CD4-positive, alpha-beta T cell (primary cell): Measurements from ENCODE around the gene NME3. TPM values are rescaled to one million over a fixed set of nuclear protein-coding genes. Genes with fewer than 3 reads are reported as not detected.

Experiments used
- ATAC-seq: fragments of 200-7000 bp; cut with Tn5 transposase; one replicate; pipeline ENCODE4 v1.10.0; 2022; ENCODE audit warnings: mild to moderate bottlenecking; ENCODE audit not compliant: poor library complexity
- CTCF ChIA-PET: fragments of 350-600 bp; sonication (Branson Sonifier 250); formaldehyde crosslinking; loops from one replicate; lab custom pipeline; 2021; ENCODE audit warnings: antibody characterized with exemption, inconsistent platforms; lab: Charles Lee
- POLR2A ChIA-PET: fragments of 350-600 bp; sonication (Branson Sonifier 250); formaldehyde crosslinking; loops from one replicate; lab custom pipeline; 2021; ENCODE audit warnings: antibody characterized with exemption, inconsistent platforms; lab: Charles Lee
- DNase-seq, 14 experiments: peaks; one replicate each; pipeline ENCODE4 v3.0.0-alpha.2; 2013 to 2020; ENCODE audit warnings: mixed read lengths in 2 of 14
- H3K27ac ChIP-seq, 2 donors: one replicate each; pipeline versions ENCODE4 v1.5.1 to v1.7.0; 2013; ENCODE audit warnings: low read length in 2 of 2, low read depth in 1 of 2, mild to moderate bottlenecking in 1 of 2
- H3K27me3 ChIP-seq, 2 experiments: 1 replicate in 1 of 2; 2 replicates in 1 of 2; pipeline versions ENCODE4 v1.6.1 to v1.7.0; 2013; ENCODE audit warnings: low read length in 2 of 2, control low read depth in 1 of 2, mild to moderate bottlenecking in 1 of 2, moderate library complexity in 1 of 2; ENCODE audit not compliant: insufficient read depth in 2 of 2, control insufficient read depth in 1 of 2
- H3K36me3 ChIP-seq: one replicate; pipeline ENCODE4 v1.6.1; 2013; ENCODE audit warnings: low read length, control low read depth; ENCODE audit not compliant: insufficient read depth
- H3K4me1 ChIP-seq: one replicate; pipeline ENCODE4 v1.6.1; 2013; ENCODE audit warnings: low read length, control low read depth; ENCODE audit not compliant: insufficient read depth
- H3K4me3 ChIP-seq: one replicate; pipeline ENCODE4 v1.5.1; 2013; ENCODE audit warnings: mild to moderate bottlenecking, low read length, moderate library complexity
- H3K9me3 ChIP-seq, 2 experiments: 1 replicate in 1 of 2; 2 replicates in 1 of 2; pipeline versions ENCODE4 v1.6.1 to v1.7.0; 2013; ENCODE audit warnings: low read length in 2 of 2, mild to moderate bottlenecking in 2 of 2, control low read depth in 1 of 2, moderate library complexity in 1 of 2; ENCODE audit not compliant: control insufficient read depth in 1 of 2, insufficient read depth in 1 of 2
- H3K27ac Mint-ChIP-seq: one replicate; pipeline ENCODE4 v1.8.0; 2020; ENCODE audit warnings: mixed read lengths
- H3K27me3 Mint-ChIP-seq: one replicate; pipeline ENCODE4 v1.8.0; 2021; ENCODE audit warnings: mixed read lengths
- H3K36me3 Mint-ChIP-seq: one replicate; pipeline ENCODE4 v1.8.0; 2021; ENCODE audit warnings: low read depth, mixed read lengths
- H3K4me1 Mint-ChIP-seq: one replicate; pipeline ENCODE4 v1.8.0; 2021; ENCODE audit warnings: low read depth, mixed read lengths
- H3K4me3 Mint-ChIP-seq: one replicate; pipeline ENCODE4 v1.8.0; 2020; ENCODE audit warnings: mild to moderate bottlenecking, mixed read lengths
- H3K9me3 Mint-ChIP-seq: one replicate; pipeline ENCODE4 v1.8.0; 2020; ENCODE audit warnings: mixed read lengths
- intact Hi-C, 2 experiments: fragments of 100-400 bp; cut with DNase I in 1 of 2; cut with micrococcal nuclease in 1 of 2; formaldehyde crosslinking; loops; one replicate each; pipeline versions ENCODE4 v1.15.1 to v1.9.0; 2023 to 2025; cut with DNase I, micrococcal nuclease
- total RNA-seq, 174 experiments: library from RNA in 2 of 174; stranded (reverse) in 2 of 174; gene quantifications; one replicate each; pipeline ENCODE4 v1.2.3 and lab custom pipeline; 2021 to 2026
- TF ChIP-seq, protein P1 (sequence below): fragments of 200-600 bp; IDR thresholded peaks from one replicate; pipeline ENCODE4 v1.8.0; 2022; ENCODE audit warnings: antibody characterized with exemption, mild to moderate bottlenecking

Gene NME3
- total RNA-seq, 2 experiments from 2014 or later, result 46.2 to 54.2 TPM

DNA sequence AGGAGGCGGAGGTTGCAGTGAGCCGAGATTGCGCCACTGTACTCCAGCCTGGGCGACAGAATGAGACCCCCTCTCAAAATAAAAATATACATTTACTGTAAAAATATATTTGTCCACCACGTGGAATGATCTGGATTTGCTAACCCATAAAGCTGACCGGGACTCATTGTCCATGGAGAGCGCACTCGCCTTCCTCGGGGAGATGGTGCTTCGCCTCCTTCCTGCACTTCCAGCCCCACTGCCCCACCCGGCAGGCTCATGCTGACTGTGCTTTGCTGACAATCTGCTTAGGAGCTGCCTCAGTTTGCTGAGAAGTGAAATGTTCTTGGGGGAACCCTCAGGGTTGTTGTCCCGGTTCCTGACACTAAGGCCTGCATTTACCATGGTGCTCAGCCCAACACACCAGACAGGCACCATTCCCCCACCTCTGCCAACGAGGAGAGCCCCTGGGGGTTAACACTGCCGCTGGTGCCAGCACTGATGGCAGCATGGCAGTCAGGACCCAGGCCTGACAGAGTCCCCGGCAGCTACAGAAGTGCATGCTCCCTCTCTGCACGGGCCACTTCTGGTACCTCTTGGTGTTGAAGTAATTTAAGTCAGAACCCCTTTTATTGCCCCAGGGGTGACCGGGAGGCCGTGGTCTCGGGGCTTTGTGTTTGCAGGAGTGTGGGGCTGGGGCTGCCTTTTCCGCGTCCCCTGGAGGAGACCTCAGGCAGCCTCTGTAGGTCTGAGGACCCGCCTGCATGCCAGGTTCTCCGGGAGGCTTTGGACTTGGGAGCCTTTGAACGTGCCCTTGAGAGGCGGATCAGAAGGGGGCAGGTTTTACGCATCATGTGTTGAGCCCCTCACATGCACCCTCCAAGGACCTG, 13.9 kb upstream of the NME3 start:
- no peaks in the 10 kb centered on the region for H3K27me3 ChIP-seq
- CTCF ChIA-PET, result no interaction called here
- H3K36me3 Mint-ChIP-seq, result peaks cover 29% of the 10 kb centered on the region
- peak overlapping the region; percentile 61 for H3K27ac Mint-ChIP-seq
- peaks cover 50% of the 10 kb centered on the region for H3K4me1 ChIP-seq
- no peaks in the 10 kb centered on the region for H3K9me3 Mint-ChIP-seq
- peak overlapping the region; percentile 81 for H3K4me3 Mint-ChIP-seq
- no peak overlapping the region for H3K27ac ChIP-seq
- TF ChIP-seq, protein P1, sequence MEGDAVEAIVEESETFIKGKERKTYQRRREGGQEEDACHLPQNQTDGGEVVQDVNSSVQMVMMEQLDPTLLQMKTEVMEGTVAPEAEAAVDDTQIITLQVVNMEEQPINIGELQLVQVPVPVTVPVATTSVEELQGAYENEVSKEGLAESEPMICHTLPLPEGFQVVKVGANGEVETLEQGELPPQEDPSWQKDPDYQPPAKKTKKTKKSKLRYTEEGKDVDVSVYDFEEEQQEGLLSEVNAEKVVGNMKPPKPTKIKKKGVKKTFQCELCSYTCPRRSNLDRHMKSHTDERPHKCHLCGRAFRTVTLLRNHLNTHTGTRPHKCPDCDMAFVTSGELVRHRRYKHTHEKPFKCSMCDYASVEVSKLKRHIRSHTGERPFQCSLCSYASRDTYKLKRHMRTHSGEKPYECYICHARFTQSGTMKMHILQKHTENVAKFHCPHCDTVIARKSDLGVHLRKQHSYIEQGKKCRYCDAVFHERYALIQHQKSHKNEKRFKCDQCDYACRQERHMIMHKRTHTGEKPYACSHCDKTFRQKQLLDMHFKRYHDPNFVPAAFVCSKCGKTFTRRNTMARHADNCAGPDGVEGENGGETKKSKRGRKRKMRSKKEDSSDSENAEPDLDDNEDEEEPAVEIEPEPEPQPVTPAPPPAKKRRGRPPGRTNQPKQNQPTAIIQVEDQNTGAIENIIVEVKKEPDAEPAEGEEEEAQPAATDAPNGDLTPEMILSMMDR, result no peak
- POLR2A ChIA-PET, result no interaction called here
- DNase-seq, result peak in 2 of 14 experiments; percentile 5 to 25
- peaks cover 33% of the 10 kb centered on the region for H3K36me3 ChIP-seq
- intact Hi-C loops, result loop anchor here (5.0 to 10.0 kb wide), 3 partner anchors 157 to 1380 kb away; partner anchors contain the start of genes DECR2 (in 1 of the 2), MSRB1 (in 1 of the 2) and UBE2I (in 1 of the 2)
- peaks cover 26% of the 10 kb centered on the region for H3K4me1 Mint-ChIP-seq
- peaks cover 0 to 6% of the 10 kb centered on the region in 2 experiments for H3K9me3 ChIP-seq
- H3K4me3 ChIP-seq, result no peak overlapping the region
- ATAC-seq, result no peak
- no peaks in the 10 kb centered on the region for H3K27me3 Mint-ChIP-seq

DNA sequence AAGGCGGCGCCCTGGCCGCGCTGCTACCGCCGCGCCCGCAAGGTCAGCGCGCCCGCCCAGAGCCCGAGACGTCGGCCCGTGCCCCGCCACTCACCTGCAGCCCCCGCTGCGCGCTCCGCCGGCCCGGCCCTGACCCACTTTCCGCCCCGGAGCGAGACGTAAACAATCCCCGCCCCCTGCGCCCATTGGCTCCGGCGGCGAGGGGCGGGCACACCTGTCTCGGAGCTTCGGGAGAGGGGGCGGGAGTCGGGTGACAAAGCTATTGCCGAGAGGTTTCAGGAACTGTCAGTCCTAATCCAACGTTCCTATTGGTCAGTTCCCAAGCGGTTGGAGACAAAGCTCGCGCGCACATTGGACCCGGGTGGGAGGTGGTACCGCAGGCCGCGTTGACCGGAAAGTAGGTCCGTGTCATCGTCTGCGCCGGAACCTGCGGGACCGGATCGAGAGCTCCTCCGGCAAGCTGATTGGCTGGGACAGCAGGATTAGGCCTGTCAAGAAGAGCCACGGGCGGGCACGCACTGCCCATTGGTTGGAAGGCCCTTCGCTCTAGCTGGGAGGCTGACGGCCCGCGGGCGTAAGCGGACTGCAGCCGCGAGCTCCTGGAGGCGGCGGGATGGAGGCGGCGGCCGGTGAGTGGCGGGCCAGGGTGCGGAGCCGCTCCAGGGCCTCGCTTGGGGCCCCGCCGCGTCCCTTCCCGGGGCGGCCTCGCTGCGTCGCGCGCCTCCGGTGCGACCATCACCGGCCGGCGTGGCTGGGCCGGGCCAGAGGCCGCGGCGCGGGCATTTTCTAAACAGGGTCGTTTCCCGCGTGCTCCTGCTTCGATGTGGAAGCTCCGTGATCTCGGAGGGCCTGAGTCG, 11.3 kb upstream of the NME3 start, which contains the start of the genes NUBP2 and SPSB3:
TSS of gene NUBP2 (plus strand) at position 553 of the 857 bp plus-strand sequence. CDS start at position 614, 61 bp downstream.
TSS of gene SPSB3 (minus strand) at position 164 of the 857 bp plus-strand sequence. CDS start 1,088 bp downstream, outside the sequence.
- intact Hi-C loops, result loop anchor here (1.0 to 10.0 kb wide), 6 partner anchors 9 to 1378 kb away; partner anchors contain the start of genes MRPS34 (in 2 of the 2), DECR2 (in 1 of the 2), FAHD1 (in 1 of the 2) and HAGH (in 1 of the 2)
- TF ChIP-seq, protein P1, result no peak
- H3K4me3 Mint-ChIP-seq, result peak within 1 kb of the TSS; percentile 95
- H3K4me3 ChIP-seq, result peak within 1 kb of the TSS; percentile 88
- peak within 1 kb of the TSS; percentile 69 to 74 for H3K27ac ChIP-seq
- POLR2A ChIA-PET, result interaction anchor here (0.6 to 3.8 kb wide), 37 partner anchors 9 to 1935 kb away, joined by 3 to 163 read pairs (median 4); partner anchors contain the start of genes EME2, FAHD1, HAGH and IGFALS
- peak; percentile 93 to 100 (median 97) for DNase-seq
- H3K4me1 Mint-ChIP-seq, result peaks cover 26% of the 10 kb centered on the region
- H3K36me3 ChIP-seq, result peaks cover 45% of the 10 kb centered on the region
- no peaks in the 10 kb centered on the region for H3K9me3 Mint-ChIP-seq
- H3K27me3 ChIP-seq, result no peaks in the 10 kb centered on the region
- peak; percentile 84 for ATAC-seq
- CTCF ChIA-PET, result interaction anchor here (0.6 to 2.6 kb wide), 5 partner anchors 10 to 77 kb away, joined by 3 to 21 read pairs (median 4); partner anchors contain the start of genes EME2, MAPK8IP3, MRPS34 and NME3
- H3K27ac Mint-ChIP-seq, result peak within 1 kb of the TSS; percentile 96
- peaks cover 61% of the 10 kb centered on the region for H3K4me1 ChIP-seq
- H3K36me3 Mint-ChIP-seq, result peaks cover 27% of the 10 kb centered on the region
- no peaks in the 10 kb centered on the region for H3K27me3 Mint-ChIP-seq
- peaks cover 0 to 6% of the 10 kb centered on the region in 2 experiments for H3K9me3 ChIP-seq
